C4-2B (cell line): Measurements from ENCODE around the gene FMNL2.

Source experiments
- CTCF ChIP-seq: fragments of 450-650 bp; conservative IDR thresholded peaks from 2 replicates; pipeline ENCODE4 v1.5.1; 2017; ENCODE audit warnings: mild to moderate bottlenecking
- ZFX ChIP-seq: fragments of 450-650 bp; IDR thresholded peaks from 2 replicates; pipeline ENCODE4 v1.6.1; 2017

GRCh38 chr2:152485954-152486736 lies 151.2 kb downstream of the FMNL2 start:
- TF ChIP-seq CTCF (no peak), ZFX (no peak)
